ENCODE results near the gene PRF1. TPM values are rescaled to one million over a fixed set of nuclear protein-coding genes. Genes with fewer than 3 reads are reported as not detected.
"Not testable (repeated sequence)": the region's sequence is repeated elsewhere in the genome, so short reads cannot be mapped to it uniquely, and the experiment has no call there.

The PRF1 gene
- polyA plus RNA-seq, 1 donor from 2014 or later = 24.3 TPM

- Mint-ChIP-seq H3K36me3 (no peaks in the 10 kb centered on the region), H3K4me1 (peaks cover 17 to 22% (median 18%) of the 10 kb centered on the region in 3 donors), H3K27ac (no peak overlapping the region), H3K4me3 (no peak overlapping the region), H3K9me3 (no peaks in the 10 kb centered on the region), H3K27me3 (no peaks in the 10 kb centered on the region)
Measured at GRCh38 chr10:70582793-70583668, 19.5 kb downstream of the PRF1 start.

GRCh38 chr10:70581176-70581575, 21.4 kb downstream of the PRF1 start:
- not testable (repeated sequence) for H3K9me3 Mint-ChIP-seq, H3K4me3 Mint-ChIP-seq, H3K36me3 Mint-ChIP-seq, H3K27ac Mint-ChIP-seq, H3K27me3 Mint-ChIP-seq
- H3K4me1 Mint-ChIP-seq = peaks cover 29 to 32% (median 30%) of the 10 kb centered on the region in 3 donors

GRCh38 chr10:70579234-70580002, 23.1 kb downstream of the PRF1 start:
- Mint-ChIP-seq H3K36me3 (no peaks in the 10 kb centered on the region), H3K27me3 (no peaks in the 10 kb centered on the region), H3K27ac (peak overlapping the region; percentile 58 to 83 (median 76)), H3K4me3 (no peak overlapping the region), H3K9me3 (no peaks in the 10 kb centered on the region), H3K4me1 (peaks cover 37 to 39% (median 39%) of the 10 kb centered on the region in 3 donors)

- Mint-ChIP-seq H3K27ac (peak overlapping the region in 2 of 3 donors; percentile 19 to 84), H3K4me1 (peaks cover 39 to 40% (median 40%) of the 10 kb centered on the region in 3 donors), H3K27me3 (no peaks in the 10 kb centered on the region), H3K4me3 (peak overlapping the region in 2 of 4 donors; percentile 72 to 80), H3K9me3 (no peaks in the 10 kb centered on the region), H3K36me3 (no peaks in the 10 kb centered on the region)
Measured at GRCh38 chr10:70578371-70578947, 24.1 kb downstream of the PRF1 start.

- H3K27ac Mint-ChIP-seq = peak overlapping the region; percentile 2 to 90 (median 69)
- H3K4me1 Mint-ChIP-seq = peaks cover 39 to 40% (median 40%) of the 10 kb centered on the region in 3 donors
- H3K9me3 Mint-ChIP-seq = no peaks in the 10 kb centered on the region
- no peaks in the 10 kb centered on the region for H3K27me3 Mint-ChIP-seq
- H3K4me3 Mint-ChIP-seq = peak overlapping the region; percentile 21 to 88 (median 72)
- no peaks in the 10 kb centered on the region for H3K36me3 Mint-ChIP-seq
Measured at GRCh38 chr10:70576803-70577517, 25.6 kb downstream of the PRF1 start.

GRCh38 chr10:70575874-70576802, 26.4 kb downstream of the PRF1 start:
- H3K36me3 Mint-ChIP-seq = no peaks in the 10 kb centered on the region
- H3K27me3 Mint-ChIP-seq = no peaks in the 10 kb centered on the region
- peak overlapping the region; percentile 2 to 90 (median 69) for H3K27ac Mint-ChIP-seq
- H3K4me3 Mint-ChIP-seq = peak overlapping the region; percentile 21 to 88 (median 72)
- peaks cover 39 to 40% (median 40%) of the 10 kb centered on the region in 3 donors for H3K4me1 Mint-ChIP-seq
- H3K9me3 Mint-ChIP-seq = no peaks in the 10 kb centered on the region

- Mint-ChIP-seq H3K27ac (peak overlapping the region; percentile 2 to 90 (median 69)), H3K36me3 (no peaks in the 10 kb centered on the region), H3K27me3 (no peaks in the 10 kb centered on the region), H3K4me3 (peak overlapping the region in 2 of 4 donors; percentile 86 to 88), H3K4me1 (peaks cover 39 to 40% (median 40%) of the 10 kb centered on the region in 3 donors), H3K9me3 (no peaks in the 10 kb centered on the region)
Measured at GRCh38 chr10:70575486-70575873, 27.1 kb downstream of the PRF1 start.

- H3K36me3 Mint-ChIP-seq = no peaks in the 10 kb centered on the region
- H3K9me3 Mint-ChIP-seq = no peaks in the 10 kb centered on the region
- peaks cover 25 to 31% (median 30%) of the 10 kb centered on the region in 3 donors for H3K4me1 Mint-ChIP-seq
- H3K27me3 Mint-ChIP-seq = no peaks in the 10 kb centered on the region
- H3K27ac Mint-ChIP-seq = no peak overlapping the region
- H3K4me3 Mint-ChIP-seq = peak overlapping the region in 1 of 4 donors; percentile 11
Measured at GRCh38 chr10:70573599-70574506, 28.7 kb downstream of the PRF1 start.

- no peaks in the 10 kb centered on the region for H3K9me3 Mint-ChIP-seq
- no peak overlapping the region for H3K27ac Mint-ChIP-seq
- peaks cover 1% of the 10 kb centered on the region for H3K27me3 Mint-ChIP-seq
- H3K4me3 Mint-ChIP-seq = no peak overlapping the region
- peaks cover 13 to 16% (median 16%) of the 10 kb centered on the region in 3 donors for H3K4me1 Mint-ChIP-seq
- H3K36me3 Mint-ChIP-seq = peaks cover 2% of the 10 kb centered on the region
Measured at GRCh38 chr10:70571636-70572439, 30.7 kb downstream of the PRF1 start.

- Mint-ChIP-seq H3K36me3 (peaks cover 2% of the 10 kb centered on the region), H3K4me3 (no peak overlapping the region), H3K9me3 (no peaks in the 10 kb centered on the region), H3K27ac (no peak overlapping the region), H3K27me3 (peaks cover 1% of the 10 kb centered on the region), H3K4me1 (peaks cover 7 to 10% (median 10%) of the 10 kb centered on the region in 3 donors)
Measured at GRCh38 chr10:70571236-70571635, 31.3 kb downstream of the PRF1 start.

GRCh38 chr10:70568781-70569495, 33.6 kb downstream of the PRF1 start:
- peaks cover 1% of the 10 kb centered on the region for H3K27me3 Mint-ChIP-seq
- no peaks in the 10 kb centered on the region for H3K9me3 Mint-ChIP-seq
- no peak overlapping the region for H3K27ac Mint-ChIP-seq
- no peak overlapping the region for H3K4me3 Mint-ChIP-seq
- H3K36me3 Mint-ChIP-seq = peaks cover 4% of the 10 kb centered on the region
- H3K4me1 Mint-ChIP-seq = peaks cover 0 to 3% (median under 1%) of the 10 kb centered on the region in 3 donors

- H3K9me3 Mint-ChIP-seq = no peaks in the 10 kb centered on the region
- H3K27ac Mint-ChIP-seq = no peak overlapping the region
- peaks cover 4% of the 10 kb centered on the region for H3K36me3 Mint-ChIP-seq
- H3K4me3 Mint-ChIP-seq = no peak overlapping the region
- H3K27me3 Mint-ChIP-seq = peaks cover 1% of the 10 kb centered on the region
- H3K4me1 Mint-ChIP-seq = peaks cover 0 to 3% (median 0%) of the 10 kb centered on the region in 3 donors
Measured at GRCh38 chr10:70568113-70568512, 34.4 kb downstream of the PRF1 start.
